GM12878 (cell line): Measurements from ENCODE around the gene CAMTA1. TPM values are rescaled to one million over a fixed set of nuclear protein-coding genes. Genes with fewer than 3 reads are reported as not detected.

ENCODE experiments used
- ATAC-seq: fragments of 200-7000 bp; cut with Tn5 transposase; 3 replicates; pipeline ENCODE4 v1.9.1; 2020; ENCODE audit warnings: mild to moderate bottlenecking, moderate library complexity
- BruUV-seq: library from RNA; stranded (reverse); fragments of 400-500 nt; replicated peaks from 2 replicates; lab custom pipeline; 2021; lab: Mats Ljungman, UMichigan
- CTCF ChIA-PET: fragments of 300-600 bp; sonication (Branson Sonifier 250); formaldehyde crosslinking; extraction: SDS; loops from one replicate; lab custom pipeline; 2021; ENCODE audit warnings: inconsistent platforms; lab: Yijun Ruan, JAX
- POLR2A ChIA-PET: fragments of 350-600 bp; formaldehyde crosslinking; extraction: SDS; loops from one replicate; lab custom pipeline; 2021; ENCODE audit warnings: inconsistent platforms; lab: Charles Lee
- RAD21 ChIA-PET: fragments of 300-600 bp; sonication (Branson Sonifier 250); formaldehyde crosslinking; loops from one replicate; lab custom pipeline; 2023; ENCODE audit warnings: antibody characterized with exemption; ENCODE audit not compliant: unreplicated experiment; lab: Charles Lee
- SMC1A ChIA-PET: fragments of 300-600 bp; sonication (Branson Sonifier 250); formaldehyde crosslinking; loops from one replicate; lab custom pipeline; 2023; ENCODE audit not compliant: unreplicated experiment, uncharacterized antibody; lab: Charles Lee
- DNase-seq: peaks from one replicate; pipeline ENCODE4 v3.0.0-alpha.2; 2011; ENCODE audit warnings: low read depth, low spot score
- FAIRE-seq: peaks from 3 replicates; lab custom pipeline; 2011; peaks lifted over from hg19 to GRCh38; lab: Jason Lieb, UNC
- H2AFZ ChIP-seq: 2 replicates; pipeline ENCODE4 v1.6.0; 2011; ENCODE audit warnings: low read depth, low read length, control low read depth; ENCODE audit not compliant: control insufficient read depth
- H3K27ac ChIP-seq: 2 replicates; pipeline ENCODE4 v1.5.1; 2011; ENCODE audit warnings: control low read depth; ENCODE audit not compliant: control insufficient read depth, insufficient read depth
- H3K27me3 ChIP-seq, 2 experiments: replicated peaks in 1 of 2; 2 replicates each; pipeline versions ENCODE4 v1.6.0 to v1.6.1; 2011; ENCODE audit warnings: low read length in 1 of 2; ENCODE audit not compliant: control insufficient read depth in 2 of 2, insufficient read depth in 2 of 2
- H3K36me3 ChIP-seq, 2 experiments: 2 replicates each; pipeline ENCODE4 v1.5.1; 2011; ENCODE audit warnings: low read length in 1 of 2; ENCODE audit not compliant: control insufficient read depth in 2 of 2, insufficient read depth in 2 of 2
- H3K4me1 ChIP-seq: 2 replicates; pipeline ENCODE4 v1.6.1; 2011; ENCODE audit warnings: mild to moderate bottlenecking, low read length, moderate library complexity, mixed read lengths; ENCODE audit not compliant: control insufficient read depth, insufficient read depth
- H3K4me2 ChIP-seq: 2 replicates; pipeline ENCODE4 v1.6.0; 2011; ENCODE audit warnings: control low read depth; ENCODE audit not compliant: control insufficient read depth, insufficient read depth
- H3K4me3 ChIP-seq: fragments of 200-600 bp; sonication (generic); 2 replicates; pipeline ENCODE4 v1.5.1; 2016
- H3K79me2 ChIP-seq: 2 replicates; pipeline ENCODE4 v1.6.0; 2011; ENCODE audit warnings: low read length; ENCODE audit not compliant: control insufficient read depth, insufficient read depth
- H3K9ac ChIP-seq: 2 replicates; pipeline ENCODE4 v1.8.0; 2011; ENCODE audit warnings: low read length, control low read depth, mixed read lengths; ENCODE audit not compliant: control insufficient read depth, insufficient read depth
- H3K9me3 ChIP-seq: replicated peaks from 3 replicates; pipeline ENCODE4 v1.5.1; 2011; ENCODE audit warnings: mild to moderate bottlenecking, low read length; ENCODE audit not compliant: control insufficient read depth, insufficient read depth
- H4K20me1 ChIP-seq: 2 replicates; pipeline ENCODE4 v1.6.0; 2011; ENCODE audit not compliant: control insufficient read depth, insufficient read depth
- BRCA1 ChIP-seq: IDR thresholded peaks from 2 replicates; pipeline ENCODE4 v1.6.1; 2011; ENCODE audit warnings: low read depth, low read length, improper control_type of control experiment
- CBX5 ChIP-seq: sonication (generic); IDR thresholded peaks from 2 replicates; pipeline ENCODE4 v1.6.1; 2016; ENCODE audit warnings: low read depth, moderate library complexity, mild to moderate bottlenecking, inconsistent platforms
- MXI1 ChIP-seq: fragments of 150-350 bp; IDR thresholded peaks from 2 replicates; pipeline ENCODE4 v1.6.1; 2011; ENCODE audit warnings: low read depth, mild to moderate bottlenecking, inconsistent platforms, low read length, improper control_type of control experiment
- NFIC ChIP-seq: IDR thresholded peaks from 2 replicates; pipeline ENCODE4 v1.6.1; 2012; ENCODE audit warnings: low read depth, mild to moderate bottlenecking, inconsistent platforms, low read length, moderate library complexity
- PAX5 ChIP-seq: IDR thresholded peaks from 2 replicates; pipeline ENCODE4 v1.6.1; 2011; ENCODE audit warnings: low read depth, low read length, borderline replicate concordance
- RAD51 ChIP-seq: fragments of 450-650 bp; IDR thresholded peaks from 2 replicates; pipeline ENCODE4 v1.6.1; 2016; ENCODE audit warnings: moderate library complexity, mild to moderate bottlenecking, inconsistent platforms
- RELA ChIP-seq: fragments of 450-650 bp; IDR thresholded peaks from 2 replicates; pipeline ENCODE4 v1.8.0; 2014; ENCODE audit warnings: borderline replicate concordance; ENCODE audit not compliant: partially characterized antibody
- SMAD5 ChIP-seq: IDR thresholded peaks from 2 replicates; pipeline ENCODE4 v1.6.1; 2016; ENCODE audit warnings: antibody characterized with exemption, low read depth
- TCF3 ChIP-seq: IDR thresholded peaks from 2 replicates; pipeline ENCODE4 v1.6.1; 2012; ENCODE audit warnings: low read depth, mild to moderate bottlenecking, low read length, borderline replicate concordance; ENCODE audit not compliant: insufficient read depth
- ZNF24 ChIP-seq: fragments of 450-650 bp; IDR thresholded peaks from 2 replicates; pipeline ENCODE4 v1.6.1; 2017; ENCODE audit warnings: antibody characterized with exemption, mild to moderate bottlenecking
- WGBS: methylation state at CpG from one replicate; pipeline ENCODE4 v1.1.6; 2016; ENCODE audit warnings: low lambda C conversion rate; ENCODE audit not compliant: insufficient replicate concordance, insufficient coverage; ENCODE audit errors: missing lambda C conversion rate; 5-methylcytosine and 5-hydroxymethylcytosine counted together
- in situ Hi-C: fragments of 300-500 bp; cut with MboI; formaldehyde crosslinking; loops from 9 replicates; pipeline ENCODE4 v1.14.3; 2018; ENCODE audit warnings: mixed read lengths
- intact Hi-C: fragments of 100-400 bp; cut with micrococcal nuclease; formaldehyde crosslinking; loops from one replicate; pipeline ENCODE4 v1.14.2; 2022; ENCODE audit not compliant: unreplicated experiment
- polyA plus RNA-seq, 11 experiments: library from polyadenylated mRNA; depleted of rRNA in 4 of 11; unstranded in 6 of 11; stranded (reverse) in 5 of 11; fragments of >200 nt; fragmentation: Nextera tagmentation in 4 of 11; fragmentation: Illumina TruSeq in 1 of 11; extraction: Ambion mirVana in 4 of 11; extraction: Trizol in 1 of 11; gene quantifications; 1 replicate in 1 of 11; 2 replicates in 10 of 11; pipeline versions ENCODE4 v1.2.1 to v1.2.3, GENCODE V29; 2011 to 2016; ENCODE audit warnings: inconsistent platforms in 2 of 11, missing spikeins in 2 of 11, low read depth in 1 of 11
- total RNA-seq, 4 experiments: library from RNA; depleted of rRNA in 3 of 4; stranded (reverse); fragments of >200 nt in 3 of 4; fragmentation: Illumina TruSeq in 1 of 4; extraction: Trizol in 1 of 4; gene quantifications; 2 replicates each; pipeline versions ENCODE4 v1.2.1 to v1.2.3, GENCODE V29; 2013 to 2021
- TF ChIP-seq, protein P1 (sequence below): IDR thresholded peaks from 2 replicates; pipeline ENCODE4 v1.6.1; 2012; ENCODE audit warnings: improper control_type of control experiment, low read depth, low read length; ENCODE audit not compliant: insufficient replicate concordance
- TF ChIP-seq, protein P2 (sequence below): fragments of 450-650 bp; IDR thresholded peaks from 2 replicates; pipeline ENCODE4 v1.6.1; 2017; ENCODE audit warnings: mild to moderate bottlenecking
- TF ChIP-seq, protein P3 (sequence below): fragments of 450-650 bp; IDR thresholded peaks from 2 replicates; pipeline ENCODE4 v1.6.1; 2017; ENCODE audit warnings: antibody characterized with exemption, mild to moderate bottlenecking, moderate library complexity

CAMTA1 gene
- total and polyA plus RNA-seq, 10 of the 15 experiments (the other 5 are each of a cell fraction or from before 2014, with no cell fraction given) = 37.7 to 148 (median 76.4) TPM

DNA sequence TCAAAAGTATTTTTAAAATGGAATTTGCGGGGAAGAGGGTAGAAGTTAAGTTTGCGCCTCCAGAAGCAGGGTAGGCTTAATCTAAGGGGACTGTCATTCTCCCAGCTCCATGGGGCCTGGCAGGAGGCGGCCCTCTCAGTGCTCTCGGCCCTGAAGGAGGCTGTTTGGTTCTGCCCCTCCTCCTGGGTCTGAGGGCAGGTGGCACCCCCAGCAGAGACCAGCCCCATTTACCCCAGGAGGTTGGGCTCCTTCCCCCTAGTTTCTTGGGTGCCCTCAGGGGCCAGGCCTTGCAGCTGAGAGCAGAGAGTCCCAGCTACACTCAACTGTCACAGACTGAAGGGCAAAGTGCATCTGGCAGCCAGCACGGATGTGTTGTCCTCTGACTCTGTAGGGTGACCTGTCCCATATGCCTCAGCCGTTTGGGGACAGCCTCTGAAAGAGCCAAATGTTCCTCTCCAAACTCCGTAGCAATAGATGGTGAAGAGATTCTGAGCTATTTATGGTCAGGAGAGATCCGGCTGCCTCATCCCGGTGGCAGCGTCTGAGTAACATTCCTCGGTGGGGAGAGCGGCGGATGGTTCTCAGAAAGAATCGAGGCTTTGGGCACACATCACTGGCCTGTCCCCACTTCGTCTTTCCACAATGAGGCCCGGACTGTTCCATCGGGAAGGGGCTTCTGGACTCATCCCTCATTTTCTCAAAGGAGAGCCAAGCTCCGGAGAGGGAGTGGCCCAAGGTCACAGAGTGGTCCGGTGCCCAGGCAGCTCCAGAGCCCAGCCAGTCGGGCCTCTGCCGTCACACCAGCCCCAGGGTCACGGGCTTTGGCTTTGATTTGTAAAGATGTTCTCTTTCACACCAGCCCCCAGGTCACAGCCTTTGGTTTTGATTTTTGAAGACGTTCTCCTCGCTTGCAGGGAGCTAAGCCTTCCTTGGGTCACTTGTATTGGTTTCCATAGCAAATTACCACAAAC is 561.6 kb downstream of the CAMTA1 start:
- DNase-seq (no peak), ATAC-seq (no peak), FAIRE-seq (no peak)
- Histone ChIP-seq H3K79me2 (no peaks in the 10 kb centered on the region), H4K20me1 (no peaks in the 10 kb centered on the region), H3K4me2 (no peak overlapping the region), H3K9ac (no peak overlapping the region), H3K27ac (no peak overlapping the region), H2AFZ (no peak overlapping the region), H3K27me3 (peaks cover 0 to 1% of the 10 kb centered on the region in 2 experiments; a peak in 3 of 4 replicates), H3K36me3 (no peaks in the 10 kb centered on the region), H3K4me1 (no peaks in the 10 kb centered on the region), H3K4me3 (no peak overlapping the region), H3K9me3 (no peaks in the 10 kb centered on the region)
- CTCF ChIA-PET = no interaction called here
- RAD21 ChIA-PET = interaction anchor here (0.5 kb wide), 1 partner anchor 208 kb away, joined by 3 read pairs; no protein-coding TSS in a partner anchor
- 29% methylated on average over 24 of the region's 24 CpGs for WGBS
- BruUV-seq = no TSS peak
- POLR2A ChIA-PET = no interaction called here
- SMC1A ChIA-PET = interaction anchor here (0.6 kb wide), 2 partner anchors 725 to 801 kb away, joined by 3 read pairs; no protein-coding TSS in a partner anchor
- intact Hi-C loops = no loop called here
- in situ Hi-C loops = no loop called here
- TF ChIP-seq CBX5 (no peak), BRCA1 (no peak), RAD51 (no peak), NFIC (no peak), PAX5 (no peak), MXI1 (no peak), TCF3 (no peak), RELA (no peak), ZNF24 (no peak), SMAD5 (no peak)
- TF ChIP-seq, protein P1, sequence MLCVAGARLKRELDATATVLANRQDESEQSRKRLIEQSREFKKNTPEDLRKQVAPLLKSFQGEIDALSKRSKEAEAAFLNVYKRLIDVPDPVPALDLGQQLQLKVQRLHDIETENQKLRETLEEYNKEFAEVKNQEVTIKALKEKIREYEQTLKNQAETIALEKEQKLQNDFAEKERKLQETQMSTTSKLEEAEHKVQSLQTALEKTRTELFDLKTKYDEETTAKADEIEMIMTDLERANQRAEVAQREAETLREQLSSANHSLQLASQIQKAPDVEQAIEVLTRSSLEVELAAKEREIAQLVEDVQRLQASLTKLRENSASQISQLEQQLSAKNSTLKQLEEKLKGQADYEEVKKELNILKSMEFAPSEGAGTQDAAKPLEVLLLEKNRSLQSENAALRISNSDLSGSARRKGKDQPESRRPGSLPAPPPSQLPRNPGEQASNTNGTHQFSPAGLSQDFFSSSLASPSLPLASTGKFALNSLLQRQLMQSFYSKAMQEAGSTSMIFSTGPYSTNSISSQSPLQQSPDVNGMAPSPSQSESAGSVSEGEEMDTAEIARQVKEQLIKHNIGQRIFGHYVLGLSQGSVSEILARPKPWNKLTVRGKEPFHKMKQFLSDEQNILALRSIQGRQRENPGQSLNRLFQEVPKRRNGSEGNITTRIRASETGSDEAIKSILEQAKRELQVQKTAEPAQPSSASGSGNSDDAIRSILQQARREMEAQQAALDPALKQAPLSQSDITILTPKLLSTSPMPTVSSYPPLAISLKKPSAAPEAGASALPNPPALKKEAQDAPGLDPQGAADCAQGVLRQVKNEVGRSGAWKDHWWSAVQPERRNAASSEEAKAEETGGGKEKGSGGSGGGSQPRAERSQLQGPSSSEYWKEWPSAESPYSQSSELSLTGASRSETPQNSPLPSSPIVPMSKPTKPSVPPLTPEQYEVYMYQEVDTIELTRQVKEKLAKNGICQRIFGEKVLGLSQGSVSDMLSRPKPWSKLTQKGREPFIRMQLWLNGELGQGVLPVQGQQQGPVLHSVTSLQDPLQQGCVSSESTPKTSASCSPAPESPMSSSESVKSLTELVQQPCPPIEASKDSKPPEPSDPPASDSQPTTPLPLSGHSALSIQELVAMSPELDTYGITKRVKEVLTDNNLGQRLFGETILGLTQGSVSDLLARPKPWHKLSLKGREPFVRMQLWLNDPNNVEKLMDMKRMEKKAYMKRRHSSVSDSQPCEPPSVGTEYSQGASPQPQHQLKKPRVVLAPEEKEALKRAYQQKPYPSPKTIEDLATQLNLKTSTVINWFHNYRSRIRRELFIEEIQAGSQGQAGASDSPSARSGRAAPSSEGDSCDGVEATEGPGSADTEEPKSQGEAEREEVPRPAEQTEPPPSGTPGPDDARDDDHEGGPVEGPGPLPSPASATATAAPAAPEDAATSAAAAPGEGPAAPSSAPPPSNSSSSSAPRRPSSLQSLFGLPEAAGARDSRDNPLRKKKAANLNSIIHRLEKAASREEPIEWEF = no peak
- TF ChIP-seq, protein P2, sequence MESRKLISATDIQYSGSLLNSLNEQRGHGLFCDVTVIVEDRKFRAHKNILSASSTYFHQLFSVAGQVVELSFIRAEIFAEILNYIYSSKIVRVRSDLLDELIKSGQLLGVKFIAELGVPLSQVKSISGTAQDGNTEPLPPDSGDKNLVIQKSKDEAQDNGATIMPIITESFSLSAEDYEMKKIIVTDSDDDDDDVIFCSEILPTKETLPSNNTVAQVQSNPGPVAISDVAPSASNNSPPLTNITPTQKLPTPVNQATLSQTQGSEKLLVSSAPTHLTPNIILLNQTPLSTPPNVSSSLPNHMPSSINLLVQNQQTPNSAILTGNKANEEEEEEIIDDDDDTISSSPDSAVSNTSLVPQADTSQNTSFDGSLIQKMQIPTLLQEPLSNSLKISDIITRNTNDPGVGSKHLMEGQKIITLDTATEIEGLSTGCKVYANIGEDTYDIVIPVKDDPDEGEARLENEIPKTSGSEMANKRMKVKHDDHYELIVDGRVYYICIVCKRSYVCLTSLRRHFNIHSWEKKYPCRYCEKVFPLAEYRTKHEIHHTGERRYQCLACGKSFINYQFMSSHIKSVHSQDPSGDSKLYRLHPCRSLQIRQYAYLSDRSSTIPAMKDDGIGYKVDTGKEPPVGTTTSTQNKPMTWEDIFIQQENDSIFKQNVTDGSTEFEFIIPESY = no peak
- TF ChIP-seq, protein P3, sequence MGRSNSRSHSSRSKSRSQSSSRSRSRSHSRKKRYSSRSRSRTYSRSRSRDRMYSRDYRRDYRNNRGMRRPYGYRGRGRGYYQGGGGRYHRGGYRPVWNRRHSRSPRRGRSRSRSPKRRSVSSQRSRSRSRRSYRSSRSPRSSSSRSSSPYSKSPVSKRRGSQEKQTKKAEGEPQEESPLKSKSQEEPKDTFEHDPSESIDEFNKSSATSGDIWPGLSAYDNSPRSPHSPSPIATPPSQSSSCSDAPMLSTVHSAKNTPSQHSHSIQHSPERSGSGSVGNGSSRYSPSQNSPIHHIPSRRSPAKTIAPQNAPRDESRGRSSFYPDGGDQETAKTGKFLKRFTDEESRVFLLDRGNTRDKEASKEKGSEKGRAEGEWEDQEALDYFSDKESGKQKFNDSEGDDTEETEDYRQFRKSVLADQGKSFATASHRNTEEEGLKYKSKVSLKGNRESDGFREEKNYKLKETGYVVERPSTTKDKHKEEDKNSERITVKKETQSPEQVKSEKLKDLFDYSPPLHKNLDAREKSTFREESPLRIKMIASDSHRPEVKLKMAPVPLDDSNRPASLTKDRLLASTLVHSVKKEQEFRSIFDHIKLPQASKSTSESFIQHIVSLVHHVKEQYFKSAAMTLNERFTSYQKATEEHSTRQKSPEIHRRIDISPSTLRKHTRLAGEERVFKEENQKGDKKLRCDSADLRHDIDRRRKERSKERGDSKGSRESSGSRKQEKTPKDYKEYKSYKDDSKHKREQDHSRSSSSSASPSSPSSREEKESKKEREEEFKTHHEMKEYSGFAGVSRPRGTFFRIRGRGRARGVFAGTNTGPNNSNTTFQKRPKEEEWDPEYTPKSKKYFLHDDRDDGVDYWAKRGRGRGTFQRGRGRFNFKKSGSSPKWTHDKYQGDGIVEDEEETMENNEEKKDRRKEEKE = no peak
